ENCODE results near the gene CAP1. TPM values are rescaled to one million over a fixed set of nuclear protein-coding genes. Genes with fewer than 3 reads are reported as not detected.

CAP1 gene
- polyA plus RNA-seq, 4 donors = 186 to 224 (median 191) TPM

DNA sequence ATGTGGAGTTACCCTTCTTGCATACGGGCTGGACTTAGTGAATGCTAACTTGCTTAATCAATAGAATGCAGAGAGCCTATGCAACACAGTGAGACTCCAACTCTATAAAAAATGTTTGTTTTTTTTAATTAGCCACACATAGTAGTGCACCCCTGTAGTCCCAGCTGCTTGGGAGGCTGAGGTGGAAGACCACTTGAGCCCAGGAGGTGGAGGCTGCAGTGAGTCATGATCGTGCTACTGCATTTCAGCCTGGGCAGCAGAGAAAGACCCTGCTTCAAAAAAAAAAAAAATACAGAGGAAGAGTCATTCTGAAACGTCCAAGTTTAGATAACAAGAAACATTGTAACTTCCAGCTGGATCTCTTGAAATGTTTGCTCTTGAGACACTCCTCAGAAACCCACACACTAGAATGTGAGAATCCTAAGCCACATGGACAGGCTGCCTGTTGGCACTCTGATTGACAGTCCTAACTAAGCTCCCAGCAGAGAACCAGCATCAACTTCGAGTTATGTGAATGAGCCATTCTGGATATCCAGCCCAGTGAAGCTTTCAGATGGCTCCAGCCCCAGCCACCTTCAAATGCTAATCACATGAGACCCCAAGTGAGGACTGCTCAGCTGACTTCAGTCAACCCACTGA lies 20.0 kb upstream of the CAP1 start:
- no peak for FAIRE-seq
- WGBS, 3 donors = 43 to 52% (median 48%) methylated on average over 4 of the region's 4 CpGs
- Histone ChIP-seq H3K36me3 (ENCODE audit: control insufficient read depth in 3 of 3, insufficient read depth in 2 of 3, low read depth in 1 of 3, low read length in 3 of 3) (no peaks in the 10 kb centered on the region), H3K27me3 (ENCODE audit: control insufficient read depth in 3 of 3, insufficient read depth in 3 of 3, low read length in 3 of 3) (no peaks in the 10 kb centered on the region), H3K4me3 (ENCODE audit: low read depth in 1 of 3, low read length in 3 of 3) (no peak overlapping the region), H3K4me1 (ENCODE audit: control insufficient read depth in 3 of 3, insufficient read depth in 2 of 3, low read depth in 1 of 3, low read length in 2 of 3) (no peaks in the 10 kb centered on the region), H3K9me3 (ENCODE audit: control insufficient read depth in 2 of 2, insufficient read depth in 1 of 2, low read depth in 1 of 2, low read length in 1 of 2) (peaks cover 0 to 6% of the 10 kb centered on the region in 2 donors), H3K27ac (ENCODE audit: low read depth in 1 of 3, low read length in 2 of 3) (no peak overlapping the region)
- no peak for DNase-seq

DNA sequence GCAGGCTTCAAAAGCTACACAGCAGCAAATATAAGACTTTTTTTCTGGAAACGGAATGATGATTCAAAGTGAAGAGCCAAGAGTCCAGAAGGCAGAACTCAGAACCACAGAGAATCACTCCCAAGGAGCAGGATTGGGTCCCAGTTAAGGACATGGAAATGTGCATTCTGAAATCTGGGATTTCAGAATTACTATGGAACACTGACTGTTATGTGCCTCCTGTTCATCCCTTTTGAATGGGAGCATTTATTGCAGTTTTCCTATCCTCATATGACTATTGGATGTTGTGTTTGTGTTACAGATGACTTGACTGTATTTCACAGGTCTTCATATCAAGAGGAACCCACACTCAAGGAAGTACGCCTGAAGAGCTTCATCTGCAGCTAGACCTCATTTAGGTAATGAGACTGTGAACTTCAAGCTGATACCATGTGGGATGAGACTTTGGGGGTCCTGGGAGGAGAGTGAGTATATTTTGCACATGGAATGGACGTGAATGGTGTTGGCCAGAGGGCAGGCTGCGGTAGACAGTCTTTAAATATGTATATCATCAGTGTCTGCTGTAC lies 17.1 kb upstream of the CAP1 start:
- Histone ChIP-seq H3K4me3 (ENCODE audit: low read depth in 1 of 3, low read length in 3 of 3) (no peak overlapping the region), H3K27ac (ENCODE audit: low read depth in 1 of 3, low read length in 2 of 3) (no peak overlapping the region), H3K4me1 (ENCODE audit: control insufficient read depth in 3 of 3, insufficient read depth in 2 of 3, low read depth in 1 of 3, low read length in 2 of 3) (no peaks in the 10 kb centered on the region), H3K27me3 (ENCODE audit: control insufficient read depth in 3 of 3, insufficient read depth in 3 of 3, low read length in 3 of 3) (no peaks in the 10 kb centered on the region), H3K36me3 (ENCODE audit: control insufficient read depth in 3 of 3, insufficient read depth in 2 of 3, low read depth in 1 of 3, low read length in 3 of 3) (no peaks in the 10 kb centered on the region), H3K9me3 (ENCODE audit: control insufficient read depth in 2 of 2, insufficient read depth in 1 of 2, low read depth in 1 of 2, low read length in 1 of 2) (peaks cover 0 to 14% of the 10 kb centered on the region in 2 donors)
- 81 to 87% (median 85%) methylated on average over 4 of the region's 4 CpGs for WGBS, 3 donors
- FAIRE-seq = no peak
- no peak for DNase-seq

DNA sequence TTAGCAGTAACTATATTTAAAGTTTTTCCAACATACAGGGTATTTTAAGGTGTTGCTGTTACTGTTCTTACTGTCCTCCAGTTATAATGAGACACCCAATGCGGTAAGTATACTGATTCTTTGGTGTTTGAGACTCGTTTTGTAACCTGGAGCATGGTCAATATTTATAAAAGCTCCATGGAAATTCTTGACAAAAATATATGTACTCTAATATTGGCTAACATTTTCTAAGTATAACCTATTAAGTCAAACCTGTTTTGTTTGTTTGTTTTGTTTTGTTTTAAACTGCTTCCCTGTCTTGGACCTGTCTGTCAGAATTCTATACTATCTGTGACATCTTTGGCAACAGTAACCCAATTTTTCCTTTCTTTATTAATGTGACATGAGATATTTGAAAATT lies 15.9 kb upstream of the CAP1 start:
- no peak overlapping the region for H3K27ac ChIP-seq (ENCODE audit: low read depth in 1 of 3, low read length in 2 of 3)
- peaks cover 0 to 12% of the 10 kb centered on the region in 2 donors for H3K9me3 ChIP-seq (ENCODE audit: control insufficient read depth in 2 of 2, insufficient read depth in 1 of 2, low read depth in 1 of 2, low read length in 1 of 2)
- no peaks in the 10 kb centered on the region for H3K27me3 ChIP-seq (ENCODE audit: control insufficient read depth in 3 of 3, insufficient read depth in 3 of 3, low read length in 3 of 3)
- H3K36me3 ChIP-seq (ENCODE audit: control insufficient read depth in 3 of 3, insufficient read depth in 2 of 3, low read depth in 1 of 3, low read length in 3 of 3) = no peaks in the 10 kb centered on the region
- no peak overlapping the region for H3K4me3 ChIP-seq (ENCODE audit: low read depth in 1 of 3, low read length in 3 of 3)
- DNase-seq = no peak
- no peak for FAIRE-seq
- peaks cover 0 to 5% (median 0%) of the 10 kb centered on the region in 3 donors for H3K4me1 ChIP-seq (ENCODE audit: control insufficient read depth in 3 of 3, insufficient read depth in 2 of 3, low read depth in 1 of 3, low read length in 2 of 3)
- WGBS, 3 donors = 71 to 80% (median 76%) methylated on average over 2 of the region's 2 CpGs

DNA sequence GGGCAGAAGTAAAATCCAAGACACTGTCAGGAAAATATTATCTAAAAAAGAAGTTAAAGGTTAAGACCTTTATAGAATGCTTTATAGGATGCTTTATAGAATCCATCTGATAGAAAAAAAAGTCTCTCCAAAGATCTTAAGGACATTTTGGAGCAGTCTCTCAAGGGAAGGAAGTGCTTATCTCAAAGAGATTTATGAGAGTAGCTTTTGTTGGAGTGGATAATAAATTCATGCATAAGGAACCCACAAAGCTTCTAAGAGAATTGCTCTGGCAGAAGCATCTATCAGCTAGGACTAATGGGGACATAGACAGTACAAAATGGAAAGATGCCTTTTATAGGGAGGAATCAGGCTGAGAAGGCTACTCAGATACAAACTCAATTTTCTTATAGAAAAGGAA lies 12.9 kb upstream of the CAP1 start:
- no peak for FAIRE-seq
- H3K9me3 ChIP-seq (ENCODE audit: control insufficient read depth in 2 of 2, insufficient read depth in 1 of 2, low read depth in 1 of 2, low read length in 1 of 2) = peaks cover 0 to 12% of the 10 kb centered on the region in 2 donors
- H3K36me3 ChIP-seq (ENCODE audit: control insufficient read depth in 3 of 3, insufficient read depth in 2 of 3, low read depth in 1 of 3, low read length in 3 of 3) = no peaks in the 10 kb centered on the region
- peaks cover 0 to 29% (median 0%) of the 10 kb centered on the region in 3 donors for H3K4me1 ChIP-seq (ENCODE audit: control insufficient read depth in 3 of 3, insufficient read depth in 2 of 3, low read depth in 1 of 3, low read length in 2 of 3)
- no peak overlapping the region for H3K4me3 ChIP-seq (ENCODE audit: low read depth in 1 of 3, low read length in 3 of 3)
- DNase-seq = no peak
- no peak overlapping the region for H3K27ac ChIP-seq (ENCODE audit: low read depth in 1 of 3, low read length in 2 of 3)
- no peaks in the 10 kb centered on the region for H3K27me3 ChIP-seq (ENCODE audit: control insufficient read depth in 3 of 3, insufficient read depth in 3 of 3, low read length in 3 of 3)

DNA sequence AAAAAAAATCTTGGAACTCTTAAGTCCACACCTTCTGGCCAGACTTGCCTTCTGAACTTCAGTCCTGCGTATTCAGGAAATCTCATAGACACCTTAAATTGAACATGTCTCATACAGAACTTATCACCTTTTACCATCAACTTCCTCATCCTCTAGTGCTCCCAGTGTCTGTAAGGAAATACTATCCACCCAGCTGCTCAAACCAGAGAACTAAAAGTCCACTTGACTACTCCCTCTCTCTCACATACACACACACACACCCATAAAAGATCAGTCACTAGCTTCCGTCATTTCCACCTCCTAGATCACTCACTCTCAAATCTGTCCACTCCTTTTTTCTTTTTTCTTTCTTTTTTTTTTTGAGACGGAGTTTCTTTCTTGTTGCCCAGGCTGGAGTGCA lies 10.9 kb upstream of the CAP1 start:
- Histone ChIP-seq H3K27me3 (ENCODE audit: control insufficient read depth in 3 of 3, insufficient read depth in 3 of 3, low read length in 3 of 3) (no peaks in the 10 kb centered on the region), H3K4me3 (ENCODE audit: low read depth in 1 of 3, low read length in 3 of 3) (no peak overlapping the region), H3K4me1 (ENCODE audit: control insufficient read depth in 3 of 3, insufficient read depth in 2 of 3, low read depth in 1 of 3, low read length in 2 of 3) (peaks cover 0 to 29% (median 0%) of the 10 kb centered on the region in 3 donors), H3K27ac (ENCODE audit: low read depth in 1 of 3, low read length in 2 of 3) (peak overlapping the region in 2 of 3 donors; percentile 70 to 71), H3K36me3 (ENCODE audit: control insufficient read depth in 3 of 3, insufficient read depth in 2 of 3, low read depth in 1 of 3, low read length in 3 of 3) (no peaks in the 10 kb centered on the region), H3K9me3 (ENCODE audit: control insufficient read depth in 2 of 2, insufficient read depth in 1 of 2, low read depth in 1 of 2, low read length in 1 of 2) (peaks cover 0 to 9% of the 10 kb centered on the region in 2 donors)
- DNase-seq = peak; percentile 82 to 93
- no peak for FAIRE-seq
- WGBS, 3 donors = 8 to 49% (median 31%) methylated on average over 3 of the region's 3 CpGs

DNA sequence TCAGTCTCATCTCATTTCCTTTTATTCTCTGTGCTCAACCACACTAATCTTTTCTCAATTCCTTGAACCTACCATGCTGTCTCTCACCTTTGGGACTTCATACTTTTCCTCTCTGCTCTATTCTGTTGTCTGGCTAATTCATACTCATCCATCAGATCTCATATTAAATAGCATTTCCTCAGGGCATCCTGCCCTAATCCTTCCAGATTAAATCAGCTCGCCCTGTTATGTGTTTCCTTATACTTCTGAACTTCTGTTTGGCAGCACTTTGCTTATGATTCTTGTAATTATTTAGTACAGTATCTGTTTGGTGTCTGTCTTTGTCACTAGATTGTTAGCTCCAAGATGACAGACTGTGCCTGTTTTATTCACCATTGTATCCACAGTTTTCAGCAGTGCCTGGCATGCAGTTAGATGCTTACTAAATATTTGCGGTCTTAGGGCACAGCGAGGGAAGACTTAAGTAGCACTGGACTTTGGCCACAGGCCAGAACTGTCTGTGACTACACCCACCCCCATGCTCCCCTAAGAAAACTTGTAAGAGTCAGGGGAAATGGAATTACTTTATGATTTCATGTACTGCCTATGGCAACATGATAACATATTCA lies 9.9 kb upstream of the CAP1 start:
- FAIRE-seq (no peak), DNase-seq (peak in 1 of 2 donors; percentile 73)
- H3K27me3 ChIP-seq (ENCODE audit: control insufficient read depth in 3 of 3, insufficient read depth in 3 of 3, low read length in 3 of 3) = no peaks in the 10 kb centered on the region
- 60 to 65% (median 63%) methylated on average over 3 of the region's 3 CpGs for WGBS, 3 donors
- H3K9me3 ChIP-seq (ENCODE audit: control insufficient read depth in 2 of 2, insufficient read depth in 1 of 2, low read depth in 1 of 2, low read length in 1 of 2) = peaks cover 0 to 9% of the 10 kb centered on the region in 2 donors
- no peak overlapping the region for H3K4me3 ChIP-seq (ENCODE audit: low read depth in 1 of 3, low read length in 3 of 3)
- H3K4me1 ChIP-seq (ENCODE audit: control insufficient read depth in 3 of 3, insufficient read depth in 2 of 3, low read depth in 1 of 3, low read length in 2 of 3) = peaks cover 0 to 29% (median 0%) of the 10 kb centered on the region in 3 donors
- H3K36me3 ChIP-seq (ENCODE audit: control insufficient read depth in 3 of 3, insufficient read depth in 2 of 3, low read depth in 1 of 3, low read length in 3 of 3) = no peaks in the 10 kb centered on the region
- peak overlapping the region in 2 of 3 donors; percentile 23 to 71 for H3K27ac ChIP-seq (ENCODE audit: low read depth in 1 of 3, low read length in 2 of 3)

DNA sequence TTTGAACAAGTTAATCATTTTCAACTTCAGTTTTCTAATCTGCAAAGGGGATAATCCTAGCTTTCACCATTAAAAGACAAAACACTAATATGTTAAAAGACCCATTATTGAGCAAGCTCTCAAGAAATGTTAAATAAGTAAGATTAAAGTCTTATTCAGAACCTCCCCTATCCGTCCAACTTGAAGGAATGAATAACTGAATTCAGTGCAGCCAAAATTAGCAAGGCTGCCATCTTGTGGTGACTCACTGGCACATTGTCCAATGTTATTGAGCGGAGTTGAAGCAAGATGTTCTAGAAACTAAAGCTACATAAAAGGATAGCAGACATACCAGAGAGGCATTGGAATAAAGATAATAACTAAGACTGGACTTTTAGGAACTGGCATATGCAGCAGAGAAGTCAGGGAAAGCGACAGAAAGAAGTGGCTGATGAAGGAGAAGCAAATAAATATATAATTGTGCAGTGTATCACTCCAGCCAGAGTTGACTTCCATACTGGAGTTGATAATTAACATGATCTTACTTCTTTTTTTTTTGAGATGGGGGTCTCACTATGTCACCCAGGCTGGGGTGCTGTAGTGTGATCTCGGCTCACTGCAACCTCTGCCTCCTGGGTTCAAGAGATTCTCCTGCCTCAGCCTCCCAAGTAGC lies 8.2 kb upstream of the CAP1 start:
- no peak for FAIRE-seq
- Histone ChIP-seq H3K9me3 (ENCODE audit: control insufficient read depth in 2 of 2, insufficient read depth in 1 of 2, low read depth in 1 of 2, low read length in 1 of 2) (no peaks in the 10 kb centered on the region), H3K4me1 (ENCODE audit: control insufficient read depth in 3 of 3, insufficient read depth in 2 of 3, low read depth in 1 of 3, low read length in 2 of 3) (peaks cover 0 to 29% (median 0%) of the 10 kb centered on the region in 3 donors), H3K4me3 (ENCODE audit: low read depth in 1 of 3, low read length in 3 of 3) (no peak overlapping the region), H3K27ac (ENCODE audit: low read depth in 1 of 3, low read length in 2 of 3) (peak overlapping the region in 1 of 3 donors; percentile 38), H3K36me3 (ENCODE audit: control insufficient read depth in 3 of 3, insufficient read depth in 2 of 3, low read depth in 1 of 3, low read length in 3 of 3) (no peaks in the 10 kb centered on the region), H3K27me3 (ENCODE audit: control insufficient read depth in 3 of 3, insufficient read depth in 3 of 3, low read length in 3 of 3) (no peaks in the 10 kb centered on the region)
- WGBS, 3 donors = 39 to 47% (median 43%) methylated on average over 4 of the region's 4 CpGs
- DNase-seq = peak; percentile 76 to 77

DNA sequence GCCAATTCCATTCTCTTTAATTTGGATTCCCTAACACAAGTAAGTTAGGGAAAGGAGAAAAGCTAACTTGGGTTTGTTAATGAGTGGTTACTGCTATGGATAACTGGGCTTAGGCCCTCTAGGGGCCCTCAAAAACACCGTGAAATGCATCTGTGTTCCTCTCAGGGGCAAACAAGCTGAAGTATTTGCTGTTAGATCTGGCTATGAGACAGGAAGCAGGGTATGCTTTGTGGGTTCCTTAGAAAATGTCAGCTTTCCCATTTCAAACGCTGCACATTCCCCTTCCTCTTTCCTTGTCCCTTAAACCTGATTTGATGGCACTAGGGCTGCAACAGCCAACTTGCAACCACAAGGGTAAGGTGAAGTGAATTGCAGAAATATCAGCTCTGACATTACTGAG lies 5.7 kb upstream of the CAP1 start:
- H3K9me3 ChIP-seq (ENCODE audit: control insufficient read depth in 2 of 2, insufficient read depth in 1 of 2, low read depth in 1 of 2, low read length in 1 of 2) = no peaks in the 10 kb centered on the region
- no peak overlapping the region for H3K4me3 ChIP-seq (ENCODE audit: low read depth in 1 of 3, low read length in 3 of 3)
- no peak for FAIRE-seq
- peak overlapping the region in 1 of 3 donors; percentile 51 for H3K27ac ChIP-seq (ENCODE audit: low read depth in 1 of 3, low read length in 2 of 3)
- no peak for DNase-seq
- peaks cover 0 to 36% (median 2%) of the 10 kb centered on the region in 3 donors for H3K4me1 ChIP-seq (ENCODE audit: control insufficient read depth in 3 of 3, insufficient read depth in 2 of 3, low read depth in 1 of 3, low read length in 2 of 3)
- no peaks in the 10 kb centered on the region for H3K27me3 ChIP-seq (ENCODE audit: control insufficient read depth in 3 of 3, insufficient read depth in 3 of 3, low read length in 3 of 3)
- no peaks in the 10 kb centered on the region for H3K36me3 ChIP-seq (ENCODE audit: control insufficient read depth in 3 of 3, insufficient read depth in 2 of 3, low read depth in 1 of 3, low read length in 3 of 3)
- 47 to 71% (median 57%) methylated on average over 2 of the region's 2 CpGs for WGBS, 3 donors
